GM18951 (cell line): ENCODE data around the gene DOK3.

Experiments used
- POLR2A ChIP-seq: IDR thresholded peaks from 4 replicates; pipeline ENCODE4 v1.6.1; 2011; ENCODE audit warnings: mild to moderate bottlenecking; ENCODE audit not compliant: insufficient read length, insufficient read depth; ENCODE audit errors: extremely low read depth
- in situ Hi-C: fragments of 300-500 bp; cut with MboI; formaldehyde crosslinking; loops from one replicate; pipeline ENCODE4 v1.12.0; 2022; ENCODE audit warnings: low sequenced_read_pairs, mixed read lengths, inconsistent platforms; ENCODE audit not compliant: unreplicated experiment

Gene DOK3

DNA sequence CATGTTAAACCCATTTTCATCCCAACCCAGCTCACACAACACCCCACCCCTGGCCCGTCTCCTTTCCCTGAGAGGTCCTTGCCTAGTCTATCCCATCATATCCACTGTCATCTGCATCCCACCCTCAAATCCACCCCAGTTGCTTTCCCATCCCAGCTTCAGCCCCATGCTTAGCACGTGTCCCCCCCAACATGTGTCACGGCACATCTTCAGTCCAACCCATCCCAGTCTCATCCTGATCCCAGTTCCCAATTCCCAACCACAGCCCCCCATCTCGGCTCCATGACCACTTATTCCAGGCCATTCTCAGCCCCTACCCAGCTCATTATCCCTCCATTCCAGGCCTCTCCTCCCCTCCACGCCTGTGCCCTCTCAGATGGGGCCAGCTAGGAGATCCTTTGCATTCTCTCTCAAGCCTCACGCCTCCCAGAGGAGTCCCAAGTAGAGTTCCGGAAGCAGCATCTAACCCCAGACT, 35.6 kb downstream of the DOK3 start:
- no peak for TF ChIP-seq POLR2A
- in situ Hi-C loops = no loop called here

DNA sequence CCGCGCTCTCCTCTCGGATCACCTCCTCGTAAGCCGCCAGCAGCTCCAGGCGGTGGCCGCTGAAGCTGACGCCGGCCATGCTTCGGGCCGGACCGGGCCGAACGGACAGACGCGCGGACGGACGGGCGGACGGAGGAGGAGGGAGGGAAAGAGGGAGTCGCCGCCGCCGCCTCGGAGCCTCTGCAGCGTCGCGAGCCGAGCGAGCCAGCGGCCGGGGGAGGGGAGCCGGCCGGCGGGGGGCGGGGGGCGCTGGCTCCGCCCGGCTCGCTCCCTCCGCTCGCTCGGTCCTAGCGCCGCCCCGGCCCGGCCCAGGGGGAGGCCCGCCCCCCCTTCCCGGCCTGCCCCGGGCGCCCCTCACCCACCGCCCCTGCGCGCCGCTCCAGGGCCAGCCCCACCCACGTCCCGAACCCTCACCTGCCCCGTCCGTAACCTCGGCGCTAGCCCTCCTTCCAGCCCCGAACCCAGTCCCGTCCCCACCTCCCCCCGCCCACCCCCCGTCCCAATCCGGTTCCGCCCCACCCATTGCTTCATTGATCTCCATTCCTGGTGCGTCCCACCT, 36.1 kb downstream of the DOK3 start, which contains the start of gene DBN1:
Gene DBN1 (minus strand): TSS at position 192 of the 559 bp plus-strand sequence. CDS start 113 bp downstream, at position 79.
- peak; percentile 28 for TF ChIP-seq POLR2A
- in situ Hi-C loops = no loop called here

DNA sequence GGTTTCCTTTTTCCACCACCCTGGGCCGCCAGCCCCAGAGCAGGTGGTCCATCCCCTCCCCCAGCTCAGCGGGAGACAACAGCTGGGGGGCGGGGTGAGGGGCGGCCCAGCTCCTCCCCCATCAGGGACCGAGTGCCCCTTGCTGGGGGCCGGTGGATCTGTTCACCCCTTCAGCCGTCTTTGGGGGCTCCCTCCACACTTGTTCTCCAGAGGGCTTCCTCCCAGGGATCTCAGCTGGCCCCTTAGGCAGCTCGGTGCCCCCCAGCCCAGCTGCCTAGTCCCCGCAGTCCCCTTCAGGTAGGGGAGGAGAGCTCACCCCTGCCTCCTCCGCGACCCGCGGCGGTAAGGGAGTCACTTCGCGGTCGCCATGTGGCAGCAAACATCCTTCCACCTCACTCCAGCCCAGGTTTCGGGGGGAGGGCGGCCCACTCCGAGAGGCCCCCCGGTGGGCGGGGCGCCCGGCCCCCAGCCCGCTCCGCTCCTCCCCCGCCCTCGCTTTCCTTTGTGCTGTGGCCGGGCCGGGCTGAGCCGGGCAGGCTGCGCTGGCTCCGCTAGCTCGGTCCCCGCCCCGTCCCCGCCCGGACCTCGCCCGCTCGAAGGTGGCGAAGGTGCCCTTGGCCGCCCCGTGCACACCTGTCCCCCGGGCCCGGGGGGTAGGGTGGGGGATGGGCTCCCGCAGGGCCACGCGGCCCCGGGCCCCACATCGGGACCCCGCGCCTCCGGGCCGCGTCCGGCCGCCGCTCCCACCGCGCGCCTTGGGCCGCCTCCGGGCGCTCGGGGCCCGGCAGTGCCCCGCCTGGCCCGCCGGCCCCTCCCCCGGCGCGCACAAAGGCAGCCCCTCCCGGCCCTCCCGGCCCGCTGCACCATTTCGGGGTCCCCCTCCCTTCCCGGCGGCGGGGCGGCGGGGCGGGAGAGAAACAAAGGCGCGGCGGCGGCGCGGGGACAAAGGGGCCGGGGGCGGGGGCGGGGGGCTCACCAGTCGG, 36.9 kb downstream of the DOK3 start:
- in situ Hi-C loops = no loop called here
- peak; percentile 56 for TF ChIP-seq POLR2A

DNA sequence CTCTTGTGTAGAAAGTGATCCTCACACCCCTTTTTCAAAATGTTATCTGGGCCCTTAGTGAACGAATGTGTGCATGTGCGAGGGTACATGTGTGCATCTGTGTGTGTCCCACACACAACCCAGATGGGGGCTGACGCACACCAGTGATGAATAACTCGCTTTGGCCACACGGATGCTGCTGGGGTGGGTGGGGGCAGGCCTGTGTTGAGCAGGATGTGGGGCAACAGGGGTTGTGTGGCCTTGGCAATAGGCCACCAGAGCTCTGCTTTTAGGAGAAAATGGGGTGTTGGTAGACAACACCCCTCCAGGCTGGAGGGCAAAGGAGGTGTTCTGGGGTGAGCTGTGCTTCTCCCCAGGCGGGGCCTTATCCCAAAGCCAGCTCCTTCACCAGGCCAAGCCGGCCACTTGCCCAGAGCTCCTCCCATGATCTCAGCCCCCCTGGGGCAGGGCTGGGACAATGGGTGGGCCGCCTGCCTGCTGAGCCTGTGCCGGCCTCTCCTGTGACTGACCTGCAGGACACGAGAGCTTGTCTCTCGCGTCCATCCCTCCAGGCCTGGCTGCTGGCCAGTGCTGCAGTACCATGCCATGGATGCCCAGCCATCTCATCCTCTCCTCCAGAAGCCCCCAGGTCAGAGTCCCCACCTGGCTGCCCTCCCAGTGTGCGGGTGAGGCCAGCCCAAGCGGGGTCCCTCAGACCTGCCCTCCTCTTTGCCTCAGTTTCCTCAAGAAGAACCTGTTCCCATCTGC, 37.8 kb downstream of the DOK3 start:
- TF ChIP-seq POLR2A = no peak
- in situ Hi-C loops = no loop called here

DNA sequence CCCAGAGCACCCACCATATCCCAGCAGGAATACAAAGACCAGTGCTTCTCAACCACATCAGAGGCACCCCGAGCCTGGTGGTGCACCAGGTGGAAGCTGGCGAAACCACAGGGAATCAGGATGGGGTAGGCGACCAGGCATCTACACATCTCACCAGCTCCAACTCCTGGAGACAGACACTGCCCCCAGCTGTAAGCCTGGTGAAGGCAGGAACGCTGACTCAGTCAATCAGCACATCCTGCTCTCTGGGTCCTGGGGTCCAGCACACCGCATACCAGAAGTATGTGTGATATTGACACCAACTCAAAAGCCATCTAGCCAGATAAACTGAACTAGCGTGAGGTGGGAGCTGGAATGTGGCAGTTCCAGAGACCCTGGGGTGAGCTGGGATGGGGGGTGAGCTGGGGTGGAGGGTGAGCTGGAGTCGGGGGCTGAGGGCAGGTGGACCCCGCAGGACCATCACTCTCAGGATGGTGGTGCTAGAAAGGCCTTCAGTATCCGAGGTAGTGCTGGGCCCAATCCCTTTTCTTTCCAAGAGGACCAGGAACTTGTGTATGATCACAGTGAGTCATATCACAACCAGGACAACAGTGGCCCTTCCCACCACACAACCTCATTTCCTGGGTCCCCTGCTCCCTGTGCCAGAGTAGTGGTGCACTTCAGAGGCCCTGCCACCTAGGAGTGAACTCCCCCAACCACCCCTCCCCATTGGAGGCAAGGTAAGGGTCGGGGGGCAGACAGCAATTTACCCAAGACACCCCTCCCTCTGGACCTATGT, 38.7 kb downstream of the DOK3 start:
- no peak for TF ChIP-seq POLR2A
- in situ Hi-C loops = no loop called here

DNA sequence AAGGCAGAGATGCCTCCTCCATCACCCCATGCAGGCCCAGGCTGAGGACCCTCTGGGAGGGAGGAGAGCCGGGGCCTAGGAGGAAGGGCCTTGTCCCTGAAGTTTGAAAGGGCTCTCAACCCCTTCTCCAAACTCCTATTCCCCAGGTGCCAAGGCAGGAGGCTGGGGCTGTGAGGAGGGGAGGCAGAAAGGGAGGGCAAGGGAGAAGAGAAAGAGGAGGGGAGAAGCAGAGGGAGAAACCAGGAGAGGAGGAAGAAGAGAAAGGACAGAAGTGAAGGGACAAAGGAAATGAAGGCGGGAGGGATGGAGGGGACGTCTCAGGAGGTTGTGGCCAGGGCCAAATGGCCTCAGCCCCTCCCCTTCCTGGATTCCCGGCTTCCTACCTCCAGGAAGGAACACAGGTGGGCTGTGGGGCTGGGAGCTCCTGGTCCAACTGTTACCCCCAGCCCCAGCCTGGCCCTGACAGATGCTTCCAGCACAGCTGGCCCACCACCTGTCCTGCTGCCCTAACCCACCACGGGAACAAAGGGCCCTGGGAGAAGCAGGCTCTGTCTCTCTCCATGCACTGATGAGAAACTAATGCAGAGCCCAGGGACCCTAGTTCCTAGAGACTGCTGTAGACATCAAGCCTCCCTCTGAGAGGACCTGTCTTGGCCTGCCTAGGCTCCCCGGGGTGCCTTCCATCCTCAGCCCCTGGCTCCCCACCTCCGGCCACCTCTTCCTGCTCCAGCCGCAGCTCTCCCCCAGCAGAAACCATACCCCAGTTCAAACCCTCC, 39.7 kb downstream of the DOK3 start:
- TF ChIP-seq POLR2A = no peak
- in situ Hi-C loops = no loop called here

DNA sequence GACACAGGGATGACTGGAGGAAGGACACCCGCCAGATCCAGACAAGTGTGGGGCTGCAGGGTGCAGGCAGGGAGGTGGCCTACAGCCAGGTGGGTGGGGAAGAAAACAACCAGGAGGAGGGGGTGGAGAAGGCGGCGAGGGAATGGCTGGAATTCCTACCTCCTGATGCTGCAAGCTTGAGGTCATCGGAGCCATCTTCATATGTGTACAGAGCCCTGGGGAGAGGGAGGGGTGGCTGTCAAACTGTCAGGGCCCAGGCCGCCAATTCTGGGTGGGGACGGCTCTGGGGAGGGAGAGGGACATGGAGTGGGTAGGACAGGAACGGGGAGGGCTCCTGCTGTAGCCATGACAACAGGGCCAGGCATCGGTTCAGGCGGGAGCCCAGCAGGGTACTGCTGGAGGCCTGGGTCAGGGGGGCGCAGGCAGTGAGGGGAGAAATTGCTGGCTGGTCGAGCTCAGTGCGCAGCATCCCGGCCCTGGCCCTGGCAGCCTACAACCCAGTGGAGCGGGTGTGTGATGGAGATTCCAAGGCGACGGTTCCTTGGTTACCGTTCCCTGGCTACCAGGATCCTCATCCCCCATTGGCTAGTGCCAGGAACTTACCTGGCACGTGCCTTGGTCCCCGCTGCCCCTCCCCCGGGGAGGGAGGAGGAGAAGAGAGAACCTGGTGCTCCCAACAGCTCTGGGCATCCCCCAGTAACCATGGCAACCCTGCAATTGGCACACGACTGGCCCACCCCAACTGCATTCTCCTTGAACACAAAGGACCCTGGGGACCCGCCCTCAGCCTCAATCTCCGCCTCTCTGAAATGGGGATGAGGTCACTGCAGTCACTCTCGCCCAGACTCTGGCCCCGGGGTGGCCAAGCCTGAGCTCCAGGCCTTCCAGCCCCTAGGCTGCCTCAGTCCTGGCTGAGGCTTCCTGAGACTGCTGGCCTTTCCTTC, 40.7 kb downstream of the DOK3 start:
- TF ChIP-seq POLR2A = no peak
- in situ Hi-C loops = no loop called here

DNA sequence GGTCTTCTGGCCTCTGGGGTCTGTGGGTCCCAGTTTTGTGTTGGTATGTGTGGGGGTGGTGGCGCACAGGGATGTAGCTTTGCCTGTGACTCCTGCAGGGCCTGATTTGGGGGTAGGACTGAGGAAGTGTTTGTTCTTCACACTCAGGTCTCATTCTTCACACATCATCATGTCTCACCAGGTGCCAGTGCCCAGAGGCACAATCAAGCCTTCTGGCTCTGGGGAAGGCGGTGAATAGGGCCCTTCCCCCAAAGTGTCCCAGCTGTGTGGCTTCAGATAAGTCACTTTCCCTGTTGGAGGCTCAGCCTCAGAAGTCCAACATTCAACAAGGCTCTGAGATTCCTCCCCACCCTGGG, 41.3 kb downstream of the DOK3 start:
- no peak for TF ChIP-seq POLR2A
- in situ Hi-C loops = no loop called here

DNA sequence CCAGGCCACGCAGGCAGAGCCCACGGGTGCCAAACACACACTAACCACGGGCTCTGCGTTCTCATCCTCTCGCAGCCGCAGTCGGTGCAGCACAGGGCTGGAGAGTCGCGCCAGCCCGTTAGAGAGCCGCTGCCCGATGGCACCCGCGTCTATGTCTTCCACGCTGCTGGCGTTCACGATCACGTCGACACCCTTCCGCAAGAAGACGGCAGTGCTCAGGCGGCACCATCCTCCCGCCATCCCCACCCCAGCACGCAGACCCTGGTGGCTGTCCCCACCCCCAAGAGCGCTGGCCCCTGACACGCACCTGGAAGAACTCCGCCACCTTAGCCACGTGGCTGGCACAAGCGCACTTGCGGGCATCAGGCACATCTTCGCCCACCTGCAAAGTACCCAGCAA, 42.2 kb downstream of the DOK3 start:
- in situ Hi-C loops = no loop called here
- no peak for TF ChIP-seq POLR2A

DNA sequence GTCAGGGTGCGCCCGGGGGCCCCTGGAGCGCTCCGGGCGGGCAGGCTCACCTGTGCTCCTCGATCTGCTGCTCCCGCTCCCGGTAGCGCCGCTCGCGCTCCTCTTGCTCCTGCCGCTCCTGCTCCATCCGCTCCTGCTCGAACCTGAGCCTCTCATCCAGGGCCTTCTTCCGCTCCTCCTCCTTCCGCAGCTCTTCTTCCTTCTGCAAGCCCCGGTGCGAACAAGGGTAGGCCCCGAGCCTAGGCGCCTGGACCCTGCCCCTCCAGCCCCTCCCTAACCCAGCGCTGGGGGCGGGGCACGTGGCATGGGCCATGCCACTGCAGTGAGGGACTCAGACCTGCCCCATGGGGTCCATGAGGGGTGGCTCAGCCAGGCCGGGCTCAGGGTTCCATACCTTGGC, 42.8 kb downstream of the DOK3 start:
- in situ Hi-C loops = no loop called here
- TF ChIP-seq POLR2A = no peak

DNA sequence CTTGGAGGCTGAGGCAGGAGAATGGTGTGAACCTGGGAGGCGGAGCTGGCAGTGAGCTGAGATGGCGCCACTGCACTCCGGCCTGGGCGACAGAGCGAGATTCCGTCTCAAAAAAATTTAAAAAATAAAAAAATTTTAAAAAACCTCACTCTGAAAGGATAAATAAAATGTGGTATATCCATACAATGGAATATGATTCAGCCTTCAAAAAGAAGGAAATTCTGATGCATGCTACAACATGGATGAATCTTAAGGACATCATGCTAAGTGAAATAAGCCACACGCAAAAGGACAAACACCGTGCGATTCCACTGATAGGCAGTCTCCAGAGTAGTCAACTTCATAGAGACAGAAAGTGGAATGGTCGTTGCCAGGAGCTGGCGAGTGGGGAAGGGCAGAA, 44.6 kb downstream of the DOK3 start:
- no peak for TF ChIP-seq POLR2A
- in situ Hi-C loops = no loop called here
